ENCODE data around the gene LTBP1.
A peak's percentile ranks its signal among the peaks of the same experiment; 100 is the strongest.

Gene LTBP1

GRCh38 chr2:33135645-33136044 is 188.9 kb downstream of the LTBP1 start:
- Histone ChIP-seq H3K36me3 (ENCODE audit: control insufficient read depth, insufficient read depth, low read length, severe bottlenecking) (no peaks in the 10 kb centered on the region), H3K4me1 (ENCODE audit: control insufficient read depth, insufficient read depth, low read length) (peaks cover 21% of the 10 kb centered on the region), H3K4me3 (ENCODE audit: low read length) (peak overlapping the region; percentile 75), H3K27me3 (replicated peaks; ENCODE audit: control insufficient read depth, insufficient read depth, low read length) (no peaks in the 10 kb centered on the region), H3K9ac (ENCODE audit: low read length) (no peak overlapping the region), H3K9me3 (ENCODE audit: control insufficient read depth, low read length) (no peaks in the 10 kb centered on the region)
- DNase-seq (ENCODE audit: low read depth): peak; percentile 63

GRCh38 chr2:33136056-33136455 is 189.3 kb downstream of the LTBP1 start:
- DNase-seq (ENCODE audit: low read depth): peak; percentile 35
- Histone ChIP-seq H3K4me3 (ENCODE audit: low read length) (peak overlapping the region; percentile 75), H3K9me3 (ENCODE audit: control insufficient read depth, low read length) (no peaks in the 10 kb centered on the region), H3K4me1 (ENCODE audit: control insufficient read depth, insufficient read depth, low read length) (peaks cover 21% of the 10 kb centered on the region), H3K9ac (ENCODE audit: low read length) (no peak overlapping the region), H3K27me3 (replicated peaks; ENCODE audit: control insufficient read depth, insufficient read depth, low read length) (no peaks in the 10 kb centered on the region), H3K36me3 (ENCODE audit: control insufficient read depth, insufficient read depth, low read length, severe bottlenecking) (no peaks in the 10 kb centered on the region)

- Histone ChIP-seq H3K4me1 (ENCODE audit: control insufficient read depth, insufficient read depth, low read length) (peaks cover 21% of the 10 kb centered on the region), H3K9me3 (ENCODE audit: control insufficient read depth, low read length) (no peaks in the 10 kb centered on the region), H3K9ac (ENCODE audit: low read length) (no peak overlapping the region), H3K27me3 (replicated peaks; ENCODE audit: control insufficient read depth, insufficient read depth, low read length) (no peaks in the 10 kb centered on the region), H3K36me3 (ENCODE audit: control insufficient read depth, insufficient read depth, low read length, severe bottlenecking) (no peaks in the 10 kb centered on the region), H3K4me3 (ENCODE audit: low read length) (no peak overlapping the region)
- DNase-seq (ENCODE audit: low read depth): peak; percentile 62
Observed at GRCh38 chr2:33136566-33136965, 189.8 kb downstream of the LTBP1 start.

GRCh38 chr2:33137331-33137730 is 190.6 kb downstream of the LTBP1 start:
- Histone ChIP-seq H3K9ac (ENCODE audit: low read length) (no peak overlapping the region), H3K4me3 (ENCODE audit: low read length) (no peak overlapping the region), H3K27me3 (replicated peaks; ENCODE audit: control insufficient read depth, insufficient read depth, low read length) (no peaks in the 10 kb centered on the region), H3K4me1 (ENCODE audit: control insufficient read depth, insufficient read depth, low read length) (peaks cover 21% of the 10 kb centered on the region), H3K9me3 (ENCODE audit: control insufficient read depth, low read length) (no peaks in the 10 kb centered on the region), H3K36me3 (ENCODE audit: control insufficient read depth, insufficient read depth, low read length, severe bottlenecking) (no peaks in the 10 kb centered on the region)
- DNase-seq (ENCODE audit: low read depth): peak; percentile 48

- DNase-seq (ENCODE audit: low read depth): no peak
- Histone ChIP-seq H3K4me1 (ENCODE audit: control insufficient read depth, insufficient read depth, low read length) (peaks cover 11% of the 10 kb centered on the region), H3K27me3 (replicated peaks; ENCODE audit: control insufficient read depth, insufficient read depth, low read length) (no peaks in the 10 kb centered on the region), H3K9ac (ENCODE audit: low read length) (no peak overlapping the region), H3K36me3 (ENCODE audit: control insufficient read depth, insufficient read depth, low read length, severe bottlenecking) (no peaks in the 10 kb centered on the region), H3K9me3 (ENCODE audit: control insufficient read depth, low read length) (no peaks in the 10 kb centered on the region), H3K4me3 (ENCODE audit: low read length) (no peak overlapping the region)
Observed at GRCh38 chr2:33139949-33140348, 193.2 kb downstream of the LTBP1 start.

- Histone ChIP-seq H3K9me3 (ENCODE audit: control insufficient read depth, low read length) (no peaks in the 10 kb centered on the region), H3K27me3 (replicated peaks; ENCODE audit: control insufficient read depth, insufficient read depth, low read length) (no peaks in the 10 kb centered on the region), H3K36me3 (ENCODE audit: control insufficient read depth, insufficient read depth, low read length, severe bottlenecking) (no peaks in the 10 kb centered on the region), H3K9ac (ENCODE audit: low read length) (no peak overlapping the region), H3K4me1 (ENCODE audit: control insufficient read depth, insufficient read depth, low read length) (peaks cover 20% of the 10 kb centered on the region), H3K4me3 (ENCODE audit: low read length) (no peak overlapping the region)
- DNase-seq (ENCODE audit: low read depth): no peak
Observed at GRCh38 chr2:33141476-33141875, 194.7 kb downstream of the LTBP1 start.

GRCh38 chr2:33142810-33143209 is 196.1 kb downstream of the LTBP1 start:
- no peak overlapping the region for H3K4me3 ChIP-seq (ENCODE audit: low read length)
- DNase-seq (ENCODE audit: low read depth): no peak

GRCh38 chr2:33144243-33144642 is 197.5 kb downstream of the LTBP1 start:
- H3K27me3 ChIP-seq (replicated peaks; ENCODE audit: control insufficient read depth, insufficient read depth, low read length): no peaks in the 10 kb centered on the region
- no peak overlapping the region for H3K9ac ChIP-seq (ENCODE audit: low read length)
- no peaks in the 10 kb centered on the region for H3K36me3 ChIP-seq (ENCODE audit: control insufficient read depth, insufficient read depth, low read length, severe bottlenecking)
- H3K4me1 ChIP-seq (ENCODE audit: control insufficient read depth, insufficient read depth, low read length): peaks cover 20% of the 10 kb centered on the region
- no peak for DNase-seq (ENCODE audit: low read depth)
- no peak overlapping the region for H3K4me3 ChIP-seq (ENCODE audit: low read length)
- H3K9me3 ChIP-seq (ENCODE audit: control insufficient read depth, low read length): no peaks in the 10 kb centered on the region

More at GRCh38 chr2:33142810-33143209, 196.1 kb downstream of the LTBP1 start:
- Histone ChIP-seq H3K9me3 (ENCODE audit: control insufficient read depth, low read length) (no peaks in the 10 kb centered on the region), H3K27me3 (replicated peaks; ENCODE audit: control insufficient read depth, insufficient read depth, low read length) (no peaks in the 10 kb centered on the region), H3K36me3 (ENCODE audit: control insufficient read depth, insufficient read depth, low read length, severe bottlenecking) (no peaks in the 10 kb centered on the region), H3K4me1 (ENCODE audit: control insufficient read depth, insufficient read depth, low read length) (peaks cover 20% of the 10 kb centered on the region), H3K9ac (ENCODE audit: low read length) (no peak overlapping the region)

- Histone ChIP-seq H3K9ac (ENCODE audit: low read length) (peak overlapping the region; percentile 2), H3K4me3 (ENCODE audit: low read length) (peak overlapping the region; percentile 48), H3K36me3 (ENCODE audit: control insufficient read depth, insufficient read depth, low read length, severe bottlenecking) (no peaks in the 10 kb centered on the region), H3K27me3 (replicated peaks; ENCODE audit: control insufficient read depth, insufficient read depth, low read length) (no peaks in the 10 kb centered on the region), H3K9me3 (ENCODE audit: control insufficient read depth, low read length) (no peaks in the 10 kb centered on the region), H3K4me1 (ENCODE audit: control insufficient read depth, insufficient read depth, low read length) (peaks cover 20% of the 10 kb centered on the region)
- peak; percentile 77 for DNase-seq (ENCODE audit: low read depth)
Observed at GRCh38 chr2:33145459-33145858, 198.7 kb downstream of the LTBP1 start.

- Histone ChIP-seq H3K9me3 (ENCODE audit: control insufficient read depth, low read length) (no peaks in the 10 kb centered on the region), H3K9ac (ENCODE audit: low read length) (peak overlapping the region; percentile 2), H3K4me1 (ENCODE audit: control insufficient read depth, insufficient read depth, low read length) (peaks cover 20% of the 10 kb centered on the region), H3K36me3 (ENCODE audit: control insufficient read depth, insufficient read depth, low read length, severe bottlenecking) (no peaks in the 10 kb centered on the region), H3K4me3 (ENCODE audit: low read length) (peak overlapping the region; percentile 48), H3K27me3 (replicated peaks; ENCODE audit: control insufficient read depth, insufficient read depth, low read length) (no peaks in the 10 kb centered on the region)
- peak; percentile 53 for DNase-seq (ENCODE audit: low read depth)
Observed at GRCh38 chr2:33146102-33146501, 199.3 kb downstream of the LTBP1 start.

- Histone ChIP-seq H3K27me3 (replicated peaks; ENCODE audit: control insufficient read depth, insufficient read depth, low read length) (no peaks in the 10 kb centered on the region), H3K9me3 (ENCODE audit: control insufficient read depth, low read length) (no peaks in the 10 kb centered on the region), H3K4me3 (ENCODE audit: low read length) (no peak overlapping the region), H3K36me3 (ENCODE audit: control insufficient read depth, insufficient read depth, low read length, severe bottlenecking) (no peaks in the 10 kb centered on the region), H3K9ac (ENCODE audit: low read length) (no peak overlapping the region), H3K4me1 (ENCODE audit: control insufficient read depth, insufficient read depth, low read length) (peaks cover 18% of the 10 kb centered on the region)
- DNase-seq (ENCODE audit: low read depth): peak; percentile 83
Observed at GRCh38 chr2:33153008-33153407, 206.3 kb downstream of the LTBP1 start.

- H3K9ac ChIP-seq (ENCODE audit: low read length): peak overlapping the region; percentile 4
- no peaks in the 10 kb centered on the region for H3K36me3 ChIP-seq (ENCODE audit: control insufficient read depth, insufficient read depth, low read length, severe bottlenecking)
- no peaks in the 10 kb centered on the region for H3K27me3 ChIP-seq (replicated peaks; ENCODE audit: control insufficient read depth, insufficient read depth, low read length)
- H3K9me3 ChIP-seq (ENCODE audit: control insufficient read depth, low read length): no peaks in the 10 kb centered on the region
- peaks cover 19% of the 10 kb centered on the region for H3K4me1 ChIP-seq (ENCODE audit: control insufficient read depth, insufficient read depth, low read length)
- peak; percentile 77 for DNase-seq (ENCODE audit: low read depth)
- no peak overlapping the region for H3K4me3 ChIP-seq (ENCODE audit: low read length)
Observed at GRCh38 chr2:33158482-33159003, 211.8 kb downstream of the LTBP1 start.

Measured in adipocyte (in vitro differentiated cells).